Right cardiac atrium (tissue), 5 donors: ENCODE data around the gene DCHS2. TPM values are rescaled to one million over a fixed set of nuclear protein-coding genes. Genes with fewer than 3 reads are reported as not detected.

Source experiments
- ATAC-seq, 2 donors: fragments of 200-7000 bp; cut with Tn5 transposase; one replicate each; pipeline versions ENCODE4 v1.8.0 to v1.9.1; 2020; ENCODE audit warnings: moderate library complexity in 2 of 2, mild to moderate bottlenecking in 1 of 2
- DNase-seq, 3 donors: peaks; one replicate each; pipeline ENCODE4 v3.0.0-alpha.2; 2020
- H3K27ac ChIP-seq: one replicate; pipeline ENCODE4 v1.5.1; 2013; ENCODE audit warnings: mild to moderate bottlenecking, low read length, control low read depth, moderate library complexity
- H3K27me3 ChIP-seq: one replicate; pipeline ENCODE4 v1.6.1; 2013; ENCODE audit not compliant: control insufficient read depth, insufficient read depth
- H3K4me1 ChIP-seq: one replicate; pipeline ENCODE4 v1.6.1; 2013; ENCODE audit warnings: low read length; ENCODE audit not compliant: control insufficient read depth, insufficient read depth
- H3K4me3 ChIP-seq: one replicate; pipeline ENCODE4 v1.5.1; 2013; ENCODE audit warnings: low read length, control low read depth
- H3K9me3 ChIP-seq: one replicate; pipeline ENCODE4 v1.6.1; 2013; ENCODE audit warnings: low read length; ENCODE audit not compliant: control insufficient read depth
- WGBS: extraction: QIAGEN DNeasy Blood & Tissue Kit; methylation state at CpG from one replicate; pipeline ENCODE4 v1.1.7; 2013; 5-methylcytosine and 5-hydroxymethylcytosine counted together
- intact Hi-C, 4 donors: fragments of 100-400 bp; cut with DNase I; formaldehyde crosslinking; loops; one replicate each; pipeline versions ENCODE4 v1.11.0 to v1.14.0; 2022 to 2023
- polyA plus RNA-seq: library from polyadenylated mRNA; stranded (reverse); fragments of 200-250 nt; gene quantifications from one replicate; pipeline ENCODE4 v1.2.3, GENCODE V29; 2013
- total RNA-seq, 4 donors: library from RNA; stranded (reverse); fragmentation: NEBNext Ultra II Directional; extraction: Animal tissue kit (Norgen Biotek cat#: 25700); gene quantifications; one replicate each; pipeline ENCODE4 v1.2.1, GENCODE V29; 2021
- donor health status: healthy with polysubstance abuse.
- donor health status: DM: no; HTN: yes; CAD: no.
- donor health status: DM: no; HTN: no; CAD: no.
- donor health status: DM: no; HTN: yes; CAD: no; lungs with severe emphysema.
- donor health status: DM: yes; HTN: yes; CAD: no.

The DCHS2 gene
- total and polyA plus RNA-seq, 5 donors = not detected

DNA sequence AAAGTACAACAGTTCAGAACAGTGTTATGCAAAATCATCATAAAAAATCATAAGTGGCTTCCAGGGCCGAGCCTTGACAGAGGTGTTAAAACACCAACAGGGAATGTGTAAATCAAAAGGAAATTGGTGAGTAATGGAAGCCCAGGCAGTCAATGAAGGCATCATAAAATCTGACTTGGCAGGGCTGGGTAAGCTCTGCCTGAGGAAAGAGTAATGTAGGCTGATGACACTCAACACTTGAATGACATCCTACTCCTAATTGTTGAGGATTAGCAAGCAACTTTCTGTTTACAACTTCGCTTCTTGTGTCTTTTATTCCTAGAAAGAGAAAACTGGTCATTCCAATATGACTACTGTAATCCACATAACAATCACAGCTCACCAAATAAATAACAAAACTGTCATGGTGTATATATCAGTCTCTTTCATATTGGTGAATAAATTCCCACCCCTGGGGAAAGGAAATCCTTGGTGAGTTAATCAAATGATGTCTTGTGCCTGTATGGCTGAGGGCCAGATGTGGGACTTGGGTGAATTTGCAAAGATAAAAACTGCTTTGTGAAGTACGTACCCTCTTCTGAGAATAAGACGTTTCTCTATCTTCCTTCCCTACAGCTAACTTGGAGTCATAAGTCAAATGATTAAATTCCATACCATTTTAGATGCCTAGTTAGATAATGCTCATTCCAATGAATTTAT lies 196.8 kb downstream of the DCHS2 start:
- Histone ChIP-seq H3K27me3 (no peaks in the 10 kb centered on the region), H3K27ac (no peak overlapping the region), H3K4me3 (no peak overlapping the region), H3K9me3 (no peaks in the 10 kb centered on the region), H3K4me1 (no peaks in the 10 kb centered on the region)
- no peak for ATAC-seq
- intact Hi-C loops = no loop called here
- no peak for DNase-seq
- WGBS = 52% methylated on average over 4 of the region's 4 CpGs

- no peaks in the 10 kb centered on the region for H3K4me1 ChIP-seq
- no peak overlapping the region for H3K4me3 ChIP-seq
- H3K9me3 ChIP-seq = no peaks in the 10 kb centered on the region
- H3K27ac ChIP-seq = no peak overlapping the region
- no peak for DNase-seq
- H3K27me3 ChIP-seq = no peaks in the 10 kb centered on the region
- intact Hi-C loops = no loop called here
- ATAC-seq = no peak
- WGBS = 77% methylated on average over 9 of the region's 9 CpGs
Observed at GRCh38 chr4:154293427-154293826, 198.2 kb downstream of the DCHS2 start.

- no peak overlapping the region for H3K27ac ChIP-seq
- H3K4me1 ChIP-seq = no peaks in the 10 kb centered on the region
- H3K27me3 ChIP-seq = no peaks in the 10 kb centered on the region
- ATAC-seq = no peak
- H3K9me3 ChIP-seq = no peaks in the 10 kb centered on the region
- DNase-seq = no peak
- H3K4me3 ChIP-seq = no peak overlapping the region
- intact Hi-C loops = no loop called here
- 97% methylated on average over 2 of the region's 2 CpGs for WGBS
Observed at GRCh38 chr4:154292589-154292988, 199.0 kb downstream of the DCHS2 start.

DNA sequence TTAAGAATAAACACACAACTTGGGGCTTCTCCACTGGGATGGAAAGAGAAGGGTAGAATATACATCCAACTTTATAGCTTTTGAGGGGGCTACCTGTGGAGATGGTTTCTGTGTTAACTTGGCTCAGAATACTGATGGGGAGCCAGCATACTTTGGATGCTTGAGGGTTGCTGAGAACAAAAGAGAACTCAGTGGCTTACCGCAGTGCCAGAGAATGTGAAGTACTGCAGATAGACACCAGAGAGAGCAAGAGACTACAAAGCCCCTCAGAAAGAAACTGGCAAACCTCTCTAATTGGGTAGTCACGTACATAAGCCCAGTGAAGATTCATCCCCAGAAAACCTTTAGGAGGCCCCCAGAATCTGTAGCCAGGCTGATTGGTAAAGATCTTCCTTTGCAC lies 214.4 kb downstream of the DCHS2 start:
- Histone ChIP-seq H3K27ac (no peak overlapping the region), H3K9me3 (no peaks in the 10 kb centered on the region), H3K4me3 (no peak overlapping the region), H3K4me1 (no peaks in the 10 kb centered on the region), H3K27me3 (no peaks in the 10 kb centered on the region)
- DNase-seq = no peak
- intact Hi-C loops = no loop called here
- no peak for ATAC-seq
- WGBS = 45% methylated on average over 2 of the region's 2 CpGs

- H3K4me3 ChIP-seq = no peak overlapping the region
- no peaks in the 10 kb centered on the region for H3K27me3 ChIP-seq
- ATAC-seq = no peak
- DNase-seq = no peak
- intact Hi-C loops = no loop called here
- no peaks in the 10 kb centered on the region for H3K4me1 ChIP-seq
- H3K9me3 ChIP-seq = no peaks in the 10 kb centered on the region
- H3K27ac ChIP-seq = no peak overlapping the region
- 39% methylated on average over 1 of the region's 1 CpG for WGBS
Observed at GRCh38 chr4:154276496-154276895, 215.1 kb downstream of the DCHS2 start.

DNA sequence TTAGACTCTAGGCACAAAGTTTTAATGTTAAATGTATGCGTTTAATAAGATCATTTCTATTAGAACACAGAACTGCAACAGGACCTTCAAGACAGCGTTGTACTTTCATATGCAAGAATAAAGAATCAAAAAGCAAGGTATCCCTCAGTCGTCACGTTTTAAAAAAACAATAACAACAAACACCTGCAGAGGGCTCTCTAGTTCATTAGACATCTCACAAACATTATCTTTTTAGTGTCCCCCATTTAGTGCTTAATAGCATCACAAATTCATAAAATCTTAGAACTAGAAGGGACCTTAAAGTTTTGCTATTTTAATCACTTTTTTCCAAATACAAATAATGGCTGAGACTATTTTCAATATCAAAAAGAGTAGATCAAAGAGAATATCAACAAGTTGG lies 236.6 kb downstream of the DCHS2 start:
- intact Hi-C loops = no loop called here
- DNase-seq (no peak), ATAC-seq (no peak)
- WGBS = 48% methylated on average over 4 of the region's 4 CpGs
- Histone ChIP-seq H3K27ac (no peak overlapping the region), H3K4me1 (no peaks in the 10 kb centered on the region), H3K4me3 (no peak overlapping the region), H3K27me3 (no peaks in the 10 kb centered on the region), H3K9me3 (no peaks in the 10 kb centered on the region)

DNA sequence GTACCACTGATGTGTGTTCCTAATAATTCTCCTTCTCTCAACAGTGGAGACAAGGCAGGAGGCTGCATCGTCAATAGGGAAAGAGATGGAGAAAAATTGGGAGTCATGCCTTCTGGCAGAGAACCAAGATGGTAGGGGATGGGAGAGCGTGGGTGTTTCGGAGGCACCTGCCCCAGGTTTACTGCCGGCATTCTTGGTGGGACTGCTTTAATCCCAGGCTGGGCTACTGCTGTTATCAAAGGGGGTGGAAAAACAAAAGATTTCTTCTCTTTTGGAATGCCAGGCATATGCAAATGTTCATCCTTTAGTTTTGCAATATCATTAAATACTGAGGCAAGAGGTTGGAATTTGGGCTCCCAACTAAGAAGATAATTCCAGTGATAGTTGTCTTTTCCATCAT lies 257.0 kb downstream of the DCHS2 start:
- no peak overlapping the region for H3K4me3 ChIP-seq

DNA sequence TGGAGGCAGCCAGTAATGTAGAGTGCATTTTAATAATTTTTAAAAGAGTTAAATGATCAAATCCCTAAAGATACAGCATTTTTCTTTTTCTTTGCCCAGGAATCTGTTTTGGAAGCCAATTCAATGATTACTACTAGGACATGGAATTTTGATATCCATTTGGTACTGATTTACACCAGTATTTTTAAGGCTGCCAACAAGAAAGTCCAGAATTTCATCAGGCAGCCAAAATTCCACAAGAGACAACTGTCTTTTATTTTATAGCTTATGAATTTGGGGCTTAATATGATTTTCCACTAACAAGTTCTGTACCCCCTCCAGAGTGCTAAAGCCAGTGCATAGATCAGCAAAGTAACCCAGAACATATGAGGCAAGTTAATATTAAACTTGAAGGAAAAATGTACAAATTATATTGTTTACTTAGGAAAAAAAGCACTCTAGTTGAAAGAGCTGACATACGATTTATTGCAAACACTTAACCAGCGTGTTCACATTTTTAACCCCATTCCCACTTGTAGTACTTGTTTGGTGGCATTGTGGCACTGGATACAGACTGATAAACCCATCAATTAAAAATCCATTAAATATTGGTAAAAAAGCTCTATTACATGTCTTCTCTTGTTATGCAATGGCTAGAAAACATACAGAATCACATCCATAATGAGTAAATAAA lies 259.7 kb downstream of the DCHS2 start:
- H3K9me3 ChIP-seq = no peaks in the 10 kb centered on the region
- no peak overlapping the region for H3K27ac ChIP-seq
- intact Hi-C loops = no loop called here
- 55% methylated on average over 2 of the region's 2 CpGs for WGBS
- DNase-seq (no peak), ATAC-seq (no peak)
- H3K4me1 ChIP-seq = no peaks in the 10 kb centered on the region
- no peak overlapping the region for H3K4me3 ChIP-seq
- H3K27me3 ChIP-seq = no peaks in the 10 kb centered on the region

More for the DNA sequence above, 257.0 kb downstream of the DCHS2 start:
- no peak for ATAC-seq
- WGBS = 74% methylated on average over 4 of the region's 4 CpGs
- H3K4me1 ChIP-seq = no peaks in the 10 kb centered on the region
- no peaks in the 10 kb centered on the region for H3K27me3 ChIP-seq
- H3K27ac ChIP-seq = no peak overlapping the region
- intact Hi-C loops = no loop called here
- no peak for DNase-seq
- no peaks in the 10 kb centered on the region for H3K9me3 ChIP-seq

DNA sequence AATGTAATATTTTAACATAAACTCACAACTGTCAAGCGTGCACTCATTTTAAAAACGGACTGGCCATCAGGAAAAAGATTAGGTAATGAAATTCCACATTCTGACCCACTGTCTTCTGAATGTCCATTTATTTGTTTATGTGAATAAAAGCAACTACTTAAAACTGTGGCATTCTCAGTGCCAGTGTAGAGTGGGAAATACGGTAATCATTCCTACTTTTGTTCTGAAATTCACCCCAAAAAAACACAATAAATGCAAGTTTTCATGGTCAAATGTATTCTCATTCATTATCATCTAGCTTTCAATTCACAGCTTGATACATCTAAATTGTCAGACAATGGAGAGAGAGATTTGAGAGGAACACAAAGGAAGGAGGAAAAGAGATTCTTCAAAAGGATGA lies 260.9 kb downstream of the DCHS2 start:
- no peak for ATAC-seq
- Histone ChIP-seq H3K9me3 (no peaks in the 10 kb centered on the region), H3K4me3 (no peak overlapping the region), H3K4me1 (no peaks in the 10 kb centered on the region), H3K27ac (no peak overlapping the region), H3K27me3 (no peaks in the 10 kb centered on the region)
- intact Hi-C loops = no loop called here
- WGBS = 74% methylated on average over 3 of the region's 3 CpGs
- no peak for DNase-seq

DNA sequence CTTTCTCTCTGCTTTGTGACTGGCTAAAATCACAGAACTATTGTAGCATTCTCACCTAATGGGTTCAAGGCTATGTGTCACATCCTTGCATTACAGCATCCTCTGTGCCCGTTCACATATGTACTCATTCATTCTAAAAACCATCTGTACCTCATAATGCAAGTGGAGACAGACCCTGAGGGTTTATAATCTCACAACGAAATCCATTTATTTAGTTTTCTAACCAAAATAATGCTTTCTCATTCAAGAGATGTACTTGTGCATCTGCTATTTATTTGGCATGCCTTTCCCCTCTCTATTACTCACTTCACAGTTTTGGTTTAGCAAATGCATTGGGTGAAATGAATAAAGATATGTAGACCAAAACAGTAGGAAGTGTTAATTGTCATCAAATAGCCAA lies 261.5 kb downstream of the DCHS2 start:
- DNase-seq (no peak), ATAC-seq (no peak)
- no peak overlapping the region for H3K27ac ChIP-seq
- intact Hi-C loops = no loop called here
- H3K4me1 ChIP-seq = no peaks in the 10 kb centered on the region
- H3K27me3 ChIP-seq = no peaks in the 10 kb centered on the region
- WGBS = 58% methylated on average over 2 of the region's 2 CpGs
- no peak overlapping the region for H3K4me3 ChIP-seq
- H3K9me3 ChIP-seq = no peaks in the 10 kb centered on the region

GRCh38 chr4:154222875-154223274 lies 268.7 kb downstream of the DCHS2 start:
- no peak overlapping the region for H3K27ac ChIP-seq
- H3K9me3 ChIP-seq = no peaks in the 10 kb centered on the region
- intact Hi-C loops = no loop called here
- H3K4me1 ChIP-seq = no peaks in the 10 kb centered on the region
- ATAC-seq (no peak), DNase-seq (no peak)
- H3K27me3 ChIP-seq = no peaks in the 10 kb centered on the region
- H3K4me3 ChIP-seq = no peak overlapping the region

- DNase-seq (no peak), ATAC-seq (no peak)
- no peaks in the 10 kb centered on the region for H3K9me3 ChIP-seq
- H3K27ac ChIP-seq = no peak overlapping the region
- H3K27me3 ChIP-seq = no peaks in the 10 kb centered on the region
- H3K4me3 ChIP-seq = no peak overlapping the region
- no peaks in the 10 kb centered on the region for H3K4me1 ChIP-seq
- intact Hi-C loops = no loop called here
Observed at GRCh38 chr4:154218051-154218450, 273.5 kb downstream of the DCHS2 start.
